ENCODE measurements around the gene TGFB2. TPM values are rescaled to one million over a fixed set of nuclear protein-coding genes. Genes with fewer than 3 reads are reported as not detected.

TGFB2 gene
- total and polyA plus RNA-seq, 2 donors (not counting 1 experiment from before 2014, with no cell fraction given), result 0.55 to 0.76 TPM

DNA sequence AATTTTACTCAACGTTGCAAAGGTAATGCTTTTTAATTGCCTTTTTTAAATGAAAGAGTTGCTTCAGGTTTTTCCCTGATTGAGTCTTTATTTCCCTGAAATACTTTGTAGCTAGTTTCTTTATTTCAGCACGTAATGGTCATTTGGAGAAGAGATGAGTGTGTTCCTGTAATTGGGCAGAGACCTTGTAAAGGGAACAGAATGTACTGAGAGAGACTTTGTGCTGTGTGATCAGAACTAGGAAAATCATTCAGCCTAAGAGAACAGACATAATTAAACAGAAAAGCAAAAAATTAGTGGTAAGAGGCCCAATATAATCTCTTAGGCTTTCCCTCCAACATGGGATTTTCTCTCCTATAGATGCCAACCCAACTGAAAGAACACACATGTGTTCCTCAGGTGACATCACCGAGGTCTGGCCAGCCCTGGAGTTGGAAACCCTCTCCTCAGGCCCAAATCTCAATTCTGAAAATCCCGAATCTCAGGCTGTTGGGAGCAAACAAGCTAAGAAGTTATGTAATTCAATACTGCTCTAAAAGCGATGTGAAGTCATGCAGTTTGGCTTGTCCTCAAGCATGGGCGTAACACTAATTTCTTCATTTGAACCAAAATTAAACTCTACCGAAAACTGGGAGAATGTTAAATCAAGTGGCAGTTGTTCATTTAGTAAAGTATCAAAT lies 102.0 kb downstream of the TGFB2 start:
- Histone ChIP-seq H3K27me3 (replicated peaks in 1 of 4; ENCODE audit: control extremely low read depth in 1 of 4, control insufficient read depth in 3 of 4, insufficient read depth in 4 of 4, low read length in 3 of 4) (no peaks in the 10 kb centered on the region), H2AFZ (ENCODE audit: insufficient read depth, low read depth, low read length, poor library complexity, severe bottlenecking) (no peak overlapping the region), H3K27ac (ENCODE audit: low read length in 2 of 2) (no peak overlapping the region), H3K79me2 (ENCODE audit: control insufficient read depth, insufficient read depth, low read length) (no peaks in the 10 kb centered on the region), H3K9me3 (ENCODE audit: control extremely low read depth in 1 of 3, control insufficient read depth in 2 of 3, insufficient read depth in 1 of 3, low read length in 2 of 3) (no peaks in the 10 kb centered on the region), H3K4me1 (ENCODE audit: control insufficient read depth in 2 of 2, insufficient read depth in 2 of 2, low read length in 2 of 2) (no peaks in the 10 kb centered on the region), H4K20me1 (ENCODE audit: control insufficient read depth, insufficient read depth, low read length, poor library complexity, severe bottlenecking) (no peaks in the 10 kb centered on the region), H3K36me3 (replicated peaks in 1 of 2; ENCODE audit: control extremely low read depth in 1 of 2, control insufficient read depth in 1 of 2, extremely low read depth in 1 of 2, insufficient read depth in 2 of 2, low read length in 1 of 2) (no peaks in the 10 kb centered on the region), H3K9ac (ENCODE audit: low read length) (no peak overlapping the region), H3K4me2 (replicated peaks; ENCODE audit: low read depth, low read length, poor library complexity, severe bottlenecking) (no peak overlapping the region), H3K4me3 (ENCODE audit: control extremely low read depth in 1 of 5, extremely low read depth in 1 of 5, insufficient read depth in 1 of 5, low read depth in 2 of 5, low read length in 4 of 5) (no peak overlapping the region)
- ChIA-PET POLR2A (no interaction called here), CTCF (no interaction called here)
- intact Hi-C loops (cut with micrococcal nuclease), result loop anchor here (10.0 kb wide), 1 partner anchor 102 kb away; the partner anchor contains the start of gene TGFB2
- Mint-ChIP-seq H3K4me3 (no peak overlapping the region), H3K9me3 (ENCODE audit: insufficient read depth) (peaks cover 2% of the 10 kb centered on the region), H3K27me3 (peaks cover 4% of the 10 kb centered on the region), H3K27ac (no peak overlapping the region), H3K4me1 (peaks cover 4% of the 10 kb centered on the region)
- ATAC-seq (ENCODE audit: low read depth) (no peak), DNase-seq (no peak)
- WGBS (ENCODE audit: insufficient coverage), result 86% methylated on average over 2 of the region's 7 CpGs
- TF ChIP-seq CTCF (IDR thresholded peaks at IDR 0.05), result no peak
- no peak for TF ChIP-seq EZH2 (IDR thresholded peaks at IDR 0.05; ENCODE audit: borderline replicate concordance, insufficient read depth, low read depth, low read length, poor library complexity, severe bottlenecking)

DNA sequence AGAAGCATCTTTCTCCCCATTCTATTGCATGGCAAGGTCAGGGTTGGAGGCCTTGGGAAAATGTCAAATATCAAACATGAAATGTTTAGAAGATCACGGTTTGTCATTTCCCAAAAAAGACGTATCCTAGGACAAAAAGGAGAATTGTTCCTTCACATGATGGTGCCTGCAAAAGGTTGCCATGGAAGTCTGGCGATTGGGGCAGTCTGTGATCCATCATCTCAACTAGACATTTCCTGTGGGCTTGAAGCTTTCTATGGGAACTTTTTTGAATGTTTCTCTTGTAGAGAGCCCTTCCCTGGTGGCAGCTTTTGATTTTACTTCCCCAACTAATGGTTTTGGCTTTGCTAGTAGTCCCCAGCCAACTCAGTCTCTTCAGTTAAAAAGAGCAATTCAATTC lies 106.3 kb downstream of the TGFB2 start:
- peaks cover 4% of the 10 kb centered on the region for H3K27me3 Mint-ChIP-seq
- Histone ChIP-seq H3K79me2 (ENCODE audit: control insufficient read depth, insufficient read depth, low read length) (no peaks in the 10 kb centered on the region), H3K9ac (ENCODE audit: low read length) (no peak overlapping the region), H3K9me3 (ENCODE audit: control extremely low read depth in 1 of 3, control insufficient read depth in 2 of 3, insufficient read depth in 1 of 3, low read length in 2 of 3) (no peaks in the 10 kb centered on the region), H3K27ac (ENCODE audit: low read length in 2 of 2) (no peak overlapping the region), H3K4me2 (replicated peaks; ENCODE audit: low read depth, low read length, poor library complexity, severe bottlenecking) (no peak overlapping the region), H3K4me1 (ENCODE audit: control insufficient read depth in 2 of 2, insufficient read depth in 2 of 2, low read length in 2 of 2) (peaks cover 0 to 1% of the 10 kb centered on the region in 2 donors), H3K36me3 (replicated peaks in 1 of 2; ENCODE audit: control extremely low read depth in 1 of 2, control insufficient read depth in 1 of 2, extremely low read depth in 1 of 2, insufficient read depth in 2 of 2, low read length in 1 of 2) (no peaks in the 10 kb centered on the region), H3K27me3 (replicated peaks in 1 of 4; ENCODE audit: control extremely low read depth in 1 of 4, control insufficient read depth in 3 of 4, insufficient read depth in 4 of 4, low read length in 3 of 4) (no peaks in the 10 kb centered on the region), H4K20me1 (ENCODE audit: control insufficient read depth, insufficient read depth, low read length, poor library complexity, severe bottlenecking) (no peaks in the 10 kb centered on the region), H3K4me3 (ENCODE audit: control extremely low read depth in 1 of 5, extremely low read depth in 1 of 5, insufficient read depth in 1 of 5, low read depth in 2 of 5, low read length in 4 of 5) (no peak overlapping the region), H2AFZ (ENCODE audit: insufficient read depth, low read depth, low read length, poor library complexity, severe bottlenecking) (no peak overlapping the region)
- ChIA-PET CTCF (no interaction called here), POLR2A (no interaction called here)
- H3K4me3 Mint-ChIP-seq, result no peak overlapping the region
- no peak for TF ChIP-seq EZH2 (IDR thresholded peaks at IDR 0.05; ENCODE audit: borderline replicate concordance, insufficient read depth, low read depth, low read length, poor library complexity, severe bottlenecking)
- no peak for TF ChIP-seq CTCF (IDR thresholded peaks at IDR 0.05)
- intact Hi-C loops (cut with micrococcal nuclease), result no loop called here
- no peak for ATAC-seq (ENCODE audit: low read depth)
- H3K9me3 Mint-ChIP-seq (ENCODE audit: insufficient read depth), result peaks cover 2% of the 10 kb centered on the region
- H3K4me1 Mint-ChIP-seq, result peaks cover 3% of the 10 kb centered on the region
- 91% methylated on average over 2 of the region's 3 CpGs for WGBS (ENCODE audit: insufficient coverage)
- DNase-seq, result no peak
- H3K27ac Mint-ChIP-seq, result no peak overlapping the region
